Fibroblast of skin of left quadriceps (primary cell): ENCODE data around the gene EFNB2.
A peak's percentile ranks its signal among the peaks of the same experiment; 100 is the strongest.

Experiments used
- DNase-seq, 2 experiments: peaks; one replicate each; pipeline ENCODE4 v3.0.0-alpha.2; 2013; ENCODE audit warnings: low read depth in 2 of 2

The EFNB2 gene

GRCh38 chr13:106449096-106449495, 86.4 kb downstream of the EFNB2 start:
- DNase-seq, result no peak

- DNase-seq, result peak; percentile 16 to 18
Measured at GRCh38 chr13:106445996-106446395, 89.5 kb downstream of the EFNB2 start.

GRCh38 chr13:106443607-106444322, 91.7 kb downstream of the EFNB2 start:
- DNase-seq, result no peak

- DNase-seq, result no peak
Measured at GRCh38 chr13:106440866-106441265, 94.6 kb downstream of the EFNB2 start.
